Measurements from ENCODE around the gene SLC35G4.
"Not testable (repeated sequence)": the region's sequence is repeated elsewhere in the genome, so short reads cannot be mapped to it uniquely, and the experiment has no call there.

SLC35G4 gene

DNA sequence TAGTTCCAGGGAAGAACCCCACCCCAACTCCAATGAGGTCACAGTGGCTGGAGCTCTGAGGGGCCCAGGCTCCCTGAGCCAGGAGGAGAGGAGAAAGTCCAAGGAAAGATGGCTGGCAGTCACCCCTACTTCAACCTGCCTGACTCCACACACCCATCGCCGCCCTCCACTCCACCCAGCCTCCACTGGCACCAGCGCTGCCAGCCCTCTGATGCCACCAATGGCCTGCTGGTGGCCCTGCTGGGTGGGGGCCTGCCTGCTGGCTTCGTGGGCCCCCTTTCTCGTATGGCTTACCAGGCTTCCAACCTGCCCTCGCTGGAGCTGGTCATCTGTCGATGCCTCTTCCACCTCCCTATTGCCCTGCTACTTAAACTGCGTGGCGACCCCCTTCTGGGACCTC, at the start of gene SLC35G4:
SLC35G4 (plus strand) TSS at position 109 of the 400 bp plus-strand sequence; CDS start at position 109, 0 bp downstream.
- DNase-seq (ENCODE audit: low read depth), result not testable (repeated sequence)

- no peak for DNase-seq (ENCODE audit: low read depth)
These were observed 48.1 kb upstream of the SLC35G4 start for GRCh38 chr18:11561293-11561692.

DNA sequence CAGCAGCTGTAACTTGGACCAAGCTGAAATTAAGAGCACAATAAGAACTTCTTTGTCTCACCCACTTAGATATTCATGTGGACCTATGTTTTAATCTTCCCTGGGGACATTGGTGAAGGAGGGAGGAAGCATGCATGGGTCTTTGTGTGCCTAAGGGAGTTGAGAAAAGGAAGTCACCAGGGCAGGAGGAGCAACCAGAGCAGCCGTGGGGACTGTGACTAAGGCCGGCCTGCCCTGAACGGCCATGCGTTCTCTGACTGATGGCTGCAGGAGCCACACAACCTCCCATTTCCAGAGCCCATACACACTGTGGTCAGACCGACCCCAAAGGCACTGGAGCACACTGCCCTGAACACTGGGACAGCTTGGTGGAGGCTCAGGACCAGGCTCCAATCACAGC, 43.7 kb upstream of the SLC35G4 start:
- DNase-seq (ENCODE audit: low read depth), result no peak

DNA sequence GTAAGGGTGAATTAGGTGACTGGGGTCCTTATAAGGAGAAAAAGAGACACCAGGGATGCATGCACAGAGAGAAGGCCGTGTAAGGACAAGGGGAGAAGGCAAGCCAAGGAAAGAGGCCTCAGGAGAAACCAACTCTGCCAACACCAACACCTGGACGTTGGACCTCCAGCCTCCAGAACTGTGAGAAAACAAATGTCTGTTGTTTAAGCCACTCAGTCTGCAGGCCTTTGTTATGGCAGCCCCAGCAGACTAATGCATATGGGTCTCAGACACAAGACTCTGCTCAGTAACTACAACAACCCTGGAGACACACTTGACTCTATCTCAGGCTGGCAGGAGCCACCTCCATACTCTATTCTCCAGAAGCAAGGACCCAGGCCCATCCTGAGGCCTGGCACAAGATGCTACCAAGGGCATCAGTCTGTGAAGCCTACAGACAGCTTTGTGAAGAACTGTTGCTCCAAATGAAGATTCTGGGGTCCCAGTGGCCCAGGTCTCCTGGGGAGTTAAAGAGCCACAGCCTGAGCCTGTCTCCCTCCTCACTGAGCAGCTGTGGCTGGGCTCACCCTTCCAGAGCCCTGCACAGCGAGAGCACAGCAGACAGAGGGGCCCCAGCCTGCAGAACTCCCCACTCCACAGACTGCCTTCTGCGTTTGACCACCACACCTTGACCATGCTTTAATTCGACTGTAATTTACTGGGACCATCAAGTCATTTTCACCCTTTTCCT, 43.0 kb upstream of the SLC35G4 start:
- no peak for DNase-seq (ENCODE audit: low read depth)

- DNase-seq (ENCODE audit: low read depth), result no peak
These were observed 42.0 kb upstream of the SLC35G4 start for GRCh38 chr18:11567396-11567795.

GRCh38 chr18:11570073-11570588, 39.3 kb upstream of the SLC35G4 start:
- DNase-seq (ENCODE audit: low read depth), result no peak

DNA sequence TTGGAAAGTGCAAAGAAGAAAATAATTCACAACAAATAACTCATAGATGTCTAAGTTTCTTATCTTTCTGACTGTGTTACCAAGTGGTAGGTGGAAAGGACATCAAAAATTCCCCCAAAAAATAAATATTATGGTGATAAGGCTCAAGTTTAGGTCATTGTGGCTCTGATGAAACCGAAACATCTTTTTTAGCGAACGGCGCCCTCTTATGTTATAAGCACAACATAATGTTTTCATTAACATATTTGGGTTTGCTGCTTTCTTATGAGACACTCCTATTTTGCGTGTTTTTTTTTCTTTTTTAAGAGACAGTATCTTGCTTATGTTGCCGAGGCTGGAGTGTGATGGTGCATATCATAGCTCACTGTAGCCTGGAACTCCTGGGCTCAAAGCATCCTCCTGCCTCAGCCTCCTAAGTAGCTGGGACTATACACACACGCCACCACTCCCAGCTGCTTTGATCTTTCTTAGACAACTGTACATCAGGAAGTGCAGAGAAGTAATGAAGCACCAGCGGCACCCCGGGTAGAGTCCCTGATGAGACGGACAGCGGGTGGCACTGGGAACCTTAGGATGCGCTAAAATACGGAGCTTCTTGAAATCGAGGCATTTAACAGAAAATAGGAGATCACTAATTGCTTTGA, 38.5 kb upstream of the SLC35G4 start:
- no peak for DNase-seq (ENCODE audit: low read depth)

GRCh38 chr18:11572201-11572600, 37.2 kb upstream of the SLC35G4 start:
- DNase-seq (ENCODE audit: low read depth), result no peak

- no peak for DNase-seq (ENCODE audit: low read depth)
These were observed 34.9 kb upstream of the SLC35G4 start for GRCh38 chr18:11574545-11574944.

GRCh38 chr18:11577271-11578112, 31.9 kb upstream of the SLC35G4 start:
- no peak for DNase-seq (ENCODE audit: low read depth)

DNA sequence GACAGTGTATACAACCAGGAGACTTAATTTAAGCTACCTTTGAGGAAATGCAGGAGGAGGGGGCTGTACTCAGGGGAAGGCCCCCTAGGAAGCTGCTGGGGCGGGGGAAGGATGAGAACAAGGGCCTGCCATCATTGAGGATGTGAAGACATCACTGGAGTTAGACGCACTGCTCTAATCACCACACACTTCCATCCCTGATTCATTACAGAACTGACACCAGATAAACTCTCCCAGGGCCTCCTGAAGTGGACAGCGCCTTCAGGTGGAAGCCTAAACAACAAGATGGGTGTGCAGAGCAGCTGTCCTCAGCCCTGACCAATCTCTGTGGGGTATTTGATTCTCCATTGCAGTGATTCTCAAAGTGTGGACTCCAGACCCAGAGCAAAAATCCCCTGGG, 30.6 kb upstream of the SLC35G4 start:
- no peak for DNase-seq (ENCODE audit: low read depth)

DNA sequence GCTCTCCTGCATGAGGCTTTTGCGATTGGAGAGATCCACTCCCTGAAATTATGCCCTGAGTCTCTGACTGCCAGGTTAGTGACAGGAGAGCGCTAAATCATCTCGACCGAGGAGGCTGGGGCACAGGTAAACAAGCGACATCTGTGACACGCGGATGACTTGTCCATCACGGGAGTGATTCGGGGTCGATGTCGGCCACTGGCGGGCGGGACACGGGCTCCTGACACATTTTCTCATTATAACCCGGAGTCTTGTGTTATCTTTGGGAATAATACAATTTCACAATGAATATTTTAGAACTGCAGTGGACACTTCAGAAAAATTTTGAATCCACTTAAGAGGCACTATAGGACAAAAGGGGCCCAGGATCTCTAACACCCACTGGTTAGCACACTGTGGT, 29.5 kb upstream of the SLC35G4 start:
- DNase-seq (ENCODE audit: low read depth), result no peak

- no peak for DNase-seq (ENCODE audit: low read depth)
These were observed 28.1 kb upstream of the SLC35G4 start for GRCh38 chr18:11581286-11581685.

GRCh38 chr18:11585596-11585995, 23.8 kb upstream of the SLC35G4 start:
- no peak for DNase-seq (ENCODE audit: low read depth)

- no peak for DNase-seq (ENCODE audit: low read depth)
These were observed 22.5 kb upstream of the SLC35G4 start for GRCh38 chr18:11586896-11587295.

DNA sequence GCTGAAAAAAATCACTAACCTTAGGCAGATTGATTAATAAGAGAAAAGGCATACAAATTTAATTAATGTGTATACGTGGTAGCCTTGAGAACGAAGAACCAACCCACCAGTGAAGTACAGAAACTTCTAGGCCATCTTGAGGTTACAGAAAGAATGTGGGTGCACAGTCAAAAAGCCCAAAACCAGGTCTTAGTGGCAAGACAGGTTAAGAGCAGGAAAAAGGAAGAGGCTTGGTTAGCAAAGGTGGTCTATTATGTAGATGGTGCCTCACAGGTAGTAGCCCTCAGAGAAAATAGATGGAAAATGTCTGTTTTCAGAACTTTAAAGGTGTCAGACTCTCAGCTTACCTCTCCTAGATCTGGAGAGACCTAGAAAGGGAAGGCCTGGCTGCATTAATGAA, 22.0 kb upstream of the SLC35G4 start:
- DNase-seq (ENCODE audit: low read depth), result no peak

DNA sequence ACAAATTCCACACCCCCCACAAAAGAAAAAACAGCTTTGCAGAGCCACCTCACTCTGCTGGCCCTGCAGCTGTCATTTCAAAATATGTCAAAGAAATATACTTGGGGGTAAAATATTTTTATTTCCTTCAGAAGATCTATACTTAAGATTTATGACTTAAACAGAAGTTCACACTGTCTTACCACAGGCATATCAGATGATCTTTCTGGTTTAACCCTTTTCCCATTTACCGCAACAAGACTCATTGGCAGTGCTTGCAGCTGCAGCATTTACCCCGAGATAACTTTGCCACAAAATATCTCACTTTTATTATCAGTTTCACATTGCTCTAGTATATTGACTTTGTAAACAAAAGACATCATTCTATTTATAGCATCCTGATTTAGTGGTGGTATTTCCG, 21.6 kb upstream of the SLC35G4 start:
- DNase-seq (ENCODE audit: low read depth), result no peak

DNA sequence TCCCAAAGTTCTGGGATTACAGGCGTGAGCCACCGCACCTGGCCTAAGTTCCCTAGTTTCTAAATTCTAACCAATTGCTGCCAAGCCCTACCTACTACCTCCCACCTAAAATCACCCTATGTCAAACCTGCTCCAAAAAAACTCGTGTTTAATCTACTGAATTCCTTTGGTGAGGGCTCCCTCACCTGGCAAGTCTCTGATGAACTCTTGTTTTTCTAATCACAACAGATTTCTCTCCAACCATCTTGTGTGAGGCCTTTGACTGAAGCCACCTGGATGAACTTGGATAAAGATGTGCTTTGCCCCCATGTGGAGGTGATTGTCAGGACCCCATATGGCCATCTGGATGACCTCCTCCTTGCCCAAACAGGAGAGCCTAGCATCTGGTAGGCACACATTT, 17.4 kb upstream of the SLC35G4 start:
- DNase-seq (ENCODE audit: low read depth), result no peak

DNA sequence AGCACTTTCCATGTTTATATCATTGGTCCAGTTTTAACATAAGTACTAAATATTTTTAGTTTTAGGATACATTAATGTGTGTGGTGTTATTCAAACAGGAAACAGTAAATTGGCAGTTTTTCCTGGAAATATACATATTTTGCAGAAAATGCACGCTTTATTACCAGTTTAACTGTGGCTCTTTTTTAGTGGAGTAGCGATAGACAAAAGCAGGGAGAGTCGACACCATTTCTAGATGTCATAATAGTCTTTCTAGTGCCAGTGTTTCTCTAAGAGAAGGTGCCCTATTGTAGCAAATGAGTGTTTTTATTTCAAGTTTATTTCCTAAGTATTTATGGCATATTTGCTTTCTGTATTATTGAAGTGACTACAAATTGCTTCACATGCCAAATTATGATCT, 9.1 kb upstream of the SLC35G4 start:
- DNase-seq (ENCODE audit: low read depth), result no peak

DNA sequence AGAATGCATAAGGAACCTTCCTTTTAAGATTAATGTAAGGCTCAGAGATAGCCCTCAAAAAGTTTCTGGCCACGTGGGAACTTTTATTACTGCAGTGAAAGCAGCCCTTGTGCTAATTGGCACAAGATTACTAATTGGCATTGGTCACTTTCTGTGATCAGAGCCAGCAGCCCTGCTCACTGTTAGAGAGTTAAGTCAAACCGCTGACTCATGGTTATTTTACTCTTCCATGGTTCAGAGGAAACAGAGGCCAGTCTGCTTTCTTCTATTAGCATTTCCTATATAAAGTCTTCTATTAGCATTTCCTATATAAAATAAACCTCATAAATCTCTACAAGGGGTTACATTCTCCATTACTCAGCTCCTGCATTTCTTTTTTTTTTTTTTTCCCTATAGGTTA, 1.5 kb upstream of the SLC35G4 start:
- DNase-seq (ENCODE audit: low read depth), result no peak

GRCh38 chr18:11608618-11609017, 778 bp upstream of the SLC35G4 start:
- not testable (repeated sequence) for DNase-seq (ENCODE audit: low read depth)

DNA sequence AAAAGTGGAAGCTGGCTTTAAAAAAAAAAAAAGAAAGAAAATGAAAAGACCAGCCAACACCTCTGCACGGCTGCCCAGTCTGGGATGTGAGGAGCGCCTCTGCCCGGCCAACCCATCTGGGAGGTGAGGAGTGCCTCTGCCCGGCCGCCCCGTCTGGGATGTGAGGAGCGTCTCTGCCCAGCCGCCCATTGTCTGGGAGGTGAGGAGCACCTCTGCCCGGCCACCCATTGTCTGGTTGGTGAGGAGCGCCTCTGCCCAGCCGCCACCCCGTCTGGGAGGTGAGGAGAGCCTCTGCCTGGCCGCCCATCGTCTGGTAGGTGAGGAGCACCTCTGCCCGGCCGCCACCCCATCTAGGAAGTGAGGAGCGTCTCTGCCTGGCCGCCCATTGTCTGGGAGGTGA, 3.7 kb downstream of the SLC35G4 start:
- not testable (repeated sequence) for DNase-seq (ENCODE audit: low read depth)

DNA sequence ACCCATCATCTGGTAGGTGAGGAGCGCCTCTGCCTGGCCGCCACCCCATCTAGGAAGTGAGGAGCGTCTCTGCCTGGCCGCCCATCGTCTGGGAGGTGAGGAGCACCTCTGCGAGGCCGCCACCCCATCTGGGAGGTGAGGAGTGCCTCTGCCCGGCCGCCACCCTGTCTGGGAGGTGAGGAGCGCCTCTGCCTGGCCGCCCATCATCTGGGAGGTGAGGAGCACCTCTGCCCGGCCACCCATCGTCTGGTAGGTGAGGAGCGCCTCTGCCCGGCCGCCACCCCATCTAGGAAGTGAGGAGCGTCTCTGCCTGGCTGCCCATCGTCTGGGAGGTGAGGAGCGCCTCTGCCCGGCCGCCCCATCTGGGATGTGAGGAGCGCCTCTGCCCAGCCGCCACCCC, 4.2 kb downstream of the SLC35G4 start:
- DNase-seq (ENCODE audit: low read depth), result not testable (repeated sequence)
